Measurements from ENCODE around the gene ACTN3. TPM values are rescaled to one million over a fixed set of nuclear protein-coding genes. Genes with fewer than 3 reads are reported as not detected.

ACTN3 gene
- total and polyA plus RNA-seq, 2 of the 4 experiments (the other 2 are of a cell fraction) = under 0.01 to 0.05 TPM

DNA sequence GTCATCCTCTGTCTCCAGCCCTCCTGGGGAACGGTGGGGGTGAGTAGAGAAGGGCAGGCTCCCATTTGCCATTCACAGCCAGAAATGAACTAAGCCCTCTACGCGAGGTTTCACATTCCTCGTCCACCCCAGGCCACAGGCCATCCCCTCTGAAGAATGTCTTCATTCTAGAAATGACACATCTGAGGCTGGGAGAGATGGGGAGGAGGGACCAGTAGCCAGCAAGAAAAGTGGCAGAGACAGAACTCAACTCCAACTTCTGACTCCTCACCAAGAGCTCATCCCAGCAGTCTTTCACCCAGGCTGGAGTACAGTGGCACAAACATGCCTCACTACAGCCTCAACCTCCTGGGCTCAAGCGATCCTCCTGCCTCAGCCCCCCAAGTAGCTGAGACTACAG lies 18.3 kb downstream of the ACTN3 start:
- CTCF ChIA-PET = no interaction called here
- H3K27me3 ChIP-seq (ENCODE audit: control insufficient read depth, insufficient read depth, low read length) = peaks cover 4% of the 10 kb centered on the region; the same call in 1 of the 2 replicates

More for the DNA sequence above, 18.3 kb downstream of the ACTN3 start:
- no peak overlapping the region for H3K18ac ChIP-seq (ENCODE audit: low read depth, low read length)
- H4K5ac ChIP-seq (ENCODE audit: low read depth, low read length) = no peak overlapping the region
- no peak overlapping the region for H2AFZ ChIP-seq (replicated peaks; ENCODE audit: low read length, poor library complexity)
- H2BK120ac ChIP-seq (ENCODE audit: low read depth, low read length) = no peak overlapping the region
- WGBS, 2 experiments (ENCODE audit: extremely low coverage in 2 of 2, insufficient read length in 1 of 2) = 80% methylated on average over 1 of the region's 5 CpGs; no CpG with 5 or more reads in 1 of the 2 experiments
- H3K4ac ChIP-seq (ENCODE audit: low read depth, low read length) = no peak overlapping the region
- H2BK5ac ChIP-seq (ENCODE audit: low read depth, low read length, poor library complexity, severe bottlenecking) = no peak overlapping the region
- peaks cover 3% of the 10 kb centered on the region; the same call in 1 of the 2 replicates for H3K4me1 ChIP-seq (ENCODE audit: control insufficient read depth, insufficient read depth, low read length)
- no peak overlapping the region for H3K23ac ChIP-seq (ENCODE audit: low read depth, low read length)
- no peaks in the 10 kb centered on the region for H3K79me1 ChIP-seq (ENCODE audit: low read depth in 1 of 2, low read length in 2 of 2)
- in situ Hi-C loops (cut with MboI; ENCODE audit: low sequenced_read_pairs) = no loop called here
- ATAC-seq (ENCODE audit: low read depth) = no peak
- no peak overlapping the region for H4K8ac ChIP-seq (ENCODE audit: low read depth in 2 of 2, low read length in 2 of 2)
- H3K9ac ChIP-seq (ENCODE audit: low read depth, low read length) = no peak overlapping the region
- peaks cover 3% of the 10 kb centered on the region; the same call in 1 of the 2 replicates for H3K36me3 ChIP-seq (ENCODE audit: control insufficient read depth, insufficient read depth, low read length)
- peaks cover 4% of the 10 kb centered on the region; the same call in 1 of the 2 replicates for H3K9me1 ChIP-seq (ENCODE audit: insufficient read depth, low read length)
- no peak overlapping the region for H3K56ac ChIP-seq (ENCODE audit: extremely low read depth, insufficient read depth, low read length)
- peak overlapping the region; percentile 72 for H2AK9ac ChIP-seq (replicated peaks; ENCODE audit: low read depth, low read length, poor library complexity)
- H3K27ac ChIP-seq (ENCODE audit: insufficient read depth, low read length) = no peak overlapping the region
- H3K4me3 ChIP-seq (ENCODE audit: insufficient read depth, low read depth, low read length) = no peak overlapping the region
- no peaks in the 10 kb centered on the region for H4K20me1 ChIP-seq (ENCODE audit: insufficient read depth, low read length)
- no peaks in the 10 kb centered on the region for H3K9me3 ChIP-seq (ENCODE audit: control insufficient read depth, insufficient read depth, low read length)
- DNase-seq = no peak
- no peak overlapping the region for H2AK5ac ChIP-seq (ENCODE audit: low read depth, low read length)
- no peak overlapping the region for H2BK15ac ChIP-seq (ENCODE audit: low read depth, low read length)
- POLR2A ChIA-PET (ENCODE audit: unreplicated experiment) = no interaction called here
- BruUV-seq (replicated peaks) = no TSS peak
- dilution Hi-C loops (cut with HindIII; ENCODE audit: low sequenced_read_pairs, unreplicated experiment) = no loop called here
- no peak overlapping the region for H3K4me2 ChIP-seq (ENCODE audit: low read depth, low read length)
- no peak overlapping the region for H2BK20ac ChIP-seq (ENCODE audit: low read depth, low read length)
- intact Hi-C loops (cut with micrococcal nuclease) = no loop called here
- TF ChIP-seq, protein P1, sequence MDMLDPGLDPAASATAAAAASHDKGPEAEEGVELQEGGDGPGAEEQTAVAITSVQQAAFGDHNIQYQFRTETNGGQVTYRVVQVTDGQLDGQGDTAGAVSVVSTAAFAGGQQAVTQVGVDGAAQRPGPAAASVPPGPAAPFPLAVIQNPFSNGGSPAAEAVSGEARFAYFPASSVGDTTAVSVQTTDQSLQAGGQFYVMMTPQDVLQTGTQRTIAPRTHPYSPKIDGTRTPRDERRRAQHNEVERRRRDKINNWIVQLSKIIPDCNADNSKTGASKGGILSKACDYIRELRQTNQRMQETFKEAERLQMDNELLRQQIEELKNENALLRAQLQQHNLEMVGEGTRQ (IDR thresholded peaks at IDR 0.05; ENCODE audit: low read depth, low read length) = no peak
- no peak for TF ChIP-seq NFE2L2 (IDR thresholded peaks at IDR 0.05; ENCODE audit: low read depth, low read length)
- TF ChIP-seq POLR2A (IDR thresholded peaks at IDR 0.05; ENCODE audit: low read depth, low read length) = no peak
- no peak for TF ChIP-seq MAZ (IDR thresholded peaks at IDR 0.05; ENCODE audit: borderline replicate concordance, low read depth, low read length)
- TF ChIP-seq RFX5 (IDR thresholded peaks at IDR 0.05; ENCODE audit: low read depth, low read length) = no peak
- no peak overlapping the region for H4K91ac ChIP-seq (ENCODE audit: insufficient read depth, low read depth, low read length)
- H3K14ac ChIP-seq (replicated peaks; ENCODE audit: low read depth, low read length) = no peak overlapping the region

All from IMR-90 (cell line).